Fibroblast of skin of scalp (primary cell): Measurements from ENCODE around the gene CD79A.
A peak's percentile ranks its signal among the peaks of the same experiment; 100 is the strongest.
"Not testable (repeated sequence)": the region's sequence is repeated elsewhere in the genome, so short reads cannot be mapped to it uniquely, and the experiment has no call there.

ENCODE experiments used
- DNase-seq: peaks from one replicate; pipeline ENCODE4 v3.0.0-alpha.2; 2013

The CD79A gene

GRCh38 chr19:41863209-41863931 lies 13.7 kb upstream of the CD79A start:
- DNase-seq = no peak

DNA sequence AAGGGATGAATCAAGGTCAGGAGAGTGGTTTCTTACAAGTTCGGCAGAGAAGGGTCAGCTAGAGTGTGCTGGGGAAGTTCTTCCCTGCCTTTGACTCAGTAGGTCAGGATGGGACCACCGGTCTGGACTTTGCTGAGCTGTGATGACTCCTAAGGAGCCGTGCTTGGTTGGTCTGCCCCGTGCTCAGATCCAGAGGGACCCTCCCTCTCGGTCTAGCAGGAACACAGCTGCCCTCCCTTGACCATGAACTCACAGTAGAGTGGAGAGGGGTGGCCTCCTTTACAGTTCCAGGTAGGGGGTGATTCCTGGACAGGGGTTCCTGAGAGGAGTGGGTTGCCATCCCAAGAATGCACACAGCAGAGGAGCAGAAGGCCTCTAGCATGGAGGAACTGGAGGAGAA lies 12.7 kb upstream of the CD79A start:
- no peak for DNase-seq

GRCh38 chr19:41866284-41866683 lies 10.8 kb upstream of the CD79A start:
- DNase-seq = no peak

DNA sequence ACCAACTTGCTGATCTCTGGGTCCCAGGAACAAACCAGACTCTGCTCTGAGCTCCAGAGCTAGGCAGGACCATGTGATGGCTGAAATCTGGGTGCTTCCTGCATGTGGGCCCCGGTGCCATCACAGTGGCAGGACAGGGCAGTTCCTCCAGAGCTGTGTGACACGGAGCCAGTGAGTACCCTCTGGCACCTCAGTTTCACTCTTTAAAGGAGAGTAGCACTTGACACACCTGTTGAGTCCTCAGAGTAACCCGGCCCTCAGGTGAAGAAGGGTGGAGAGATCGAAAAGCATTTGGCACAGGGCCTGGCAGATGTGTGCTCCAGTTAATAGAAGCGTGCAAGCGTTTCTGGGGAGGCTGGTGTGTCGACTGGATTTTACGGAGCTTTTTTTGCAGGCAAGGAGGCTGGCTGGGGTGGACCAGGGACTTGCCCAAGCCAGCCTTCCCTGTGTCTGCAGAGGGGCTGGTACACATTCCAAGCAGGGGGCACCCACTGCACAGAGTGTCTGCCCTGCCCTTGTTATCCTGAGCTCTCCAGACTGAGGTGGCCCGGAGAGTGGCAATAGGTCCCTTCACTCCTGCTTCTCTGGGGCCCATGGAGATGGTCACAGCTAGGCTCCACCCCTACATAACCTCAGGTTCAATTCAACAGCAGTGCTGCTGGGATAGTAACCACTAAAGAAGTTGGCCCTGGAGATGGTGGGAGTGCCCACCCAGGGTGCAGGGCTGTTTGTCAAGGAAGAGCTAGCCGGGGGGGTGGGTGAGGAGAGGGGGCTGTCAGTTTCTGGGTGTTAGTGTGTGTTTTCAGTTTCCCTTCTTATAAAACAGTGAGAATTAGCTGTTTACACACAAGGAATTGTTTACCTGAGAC lies 8.7 kb upstream of the CD79A start:
- DNase-seq = no peak

- DNase-seq = no peak
Measured at GRCh38 chr19:41868989-41869300, 8.1 kb upstream of the CD79A start.

DNA sequence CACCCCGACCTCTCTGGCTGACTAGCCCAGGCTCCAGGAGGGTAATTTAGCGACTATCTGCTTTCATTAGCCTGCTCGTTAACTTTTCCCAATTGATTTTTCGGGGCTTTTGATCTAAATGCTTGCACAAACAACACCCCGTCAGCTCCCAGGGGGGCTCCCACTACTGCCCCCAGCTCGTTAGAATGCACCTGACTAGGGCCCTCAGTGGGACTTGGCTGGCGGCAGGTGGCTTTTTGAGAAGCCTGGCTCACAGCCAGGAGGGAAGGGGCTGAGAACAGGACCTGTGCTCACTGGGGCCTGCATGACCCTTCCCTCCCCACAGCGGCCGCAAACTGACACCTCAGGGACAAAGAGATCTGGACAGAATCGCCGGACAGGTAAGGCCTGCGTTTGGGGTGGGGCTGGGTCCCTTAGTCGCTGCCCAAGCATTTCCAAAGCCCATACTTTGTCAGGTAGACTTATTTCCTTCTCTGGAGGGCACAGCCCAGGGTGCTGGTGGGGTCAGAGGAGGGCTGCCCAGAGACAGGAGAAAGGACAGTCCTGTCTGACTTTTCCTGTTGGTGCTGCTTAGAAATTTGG lies 7.6 kb upstream of the CD79A start:
- DNase-seq = no peak

DNA sequence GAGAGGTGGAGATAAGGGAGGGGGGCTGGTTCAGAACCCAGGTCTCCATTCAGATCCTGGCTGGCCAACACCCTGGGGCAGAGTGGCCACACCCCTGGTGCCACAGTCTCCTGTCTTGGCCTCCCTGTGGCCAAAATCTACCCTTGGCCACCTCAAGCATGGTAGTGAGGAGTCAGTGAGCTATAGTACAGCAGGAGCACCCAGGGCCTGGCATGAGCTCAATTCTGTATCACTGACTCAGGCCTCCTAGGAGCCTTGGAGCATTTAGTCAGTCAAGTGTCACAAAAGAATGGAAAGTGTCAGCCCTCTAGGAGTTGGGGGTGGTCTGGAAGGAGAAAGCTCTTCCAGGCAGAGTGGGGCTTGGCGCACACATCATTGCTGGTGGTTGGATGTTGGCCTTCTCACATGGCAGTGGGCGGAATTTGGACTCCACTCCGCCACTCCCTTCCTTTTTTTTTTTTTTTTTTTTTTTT lies 6.6 kb upstream of the CD79A start:
- no peak for DNase-seq

DNA sequence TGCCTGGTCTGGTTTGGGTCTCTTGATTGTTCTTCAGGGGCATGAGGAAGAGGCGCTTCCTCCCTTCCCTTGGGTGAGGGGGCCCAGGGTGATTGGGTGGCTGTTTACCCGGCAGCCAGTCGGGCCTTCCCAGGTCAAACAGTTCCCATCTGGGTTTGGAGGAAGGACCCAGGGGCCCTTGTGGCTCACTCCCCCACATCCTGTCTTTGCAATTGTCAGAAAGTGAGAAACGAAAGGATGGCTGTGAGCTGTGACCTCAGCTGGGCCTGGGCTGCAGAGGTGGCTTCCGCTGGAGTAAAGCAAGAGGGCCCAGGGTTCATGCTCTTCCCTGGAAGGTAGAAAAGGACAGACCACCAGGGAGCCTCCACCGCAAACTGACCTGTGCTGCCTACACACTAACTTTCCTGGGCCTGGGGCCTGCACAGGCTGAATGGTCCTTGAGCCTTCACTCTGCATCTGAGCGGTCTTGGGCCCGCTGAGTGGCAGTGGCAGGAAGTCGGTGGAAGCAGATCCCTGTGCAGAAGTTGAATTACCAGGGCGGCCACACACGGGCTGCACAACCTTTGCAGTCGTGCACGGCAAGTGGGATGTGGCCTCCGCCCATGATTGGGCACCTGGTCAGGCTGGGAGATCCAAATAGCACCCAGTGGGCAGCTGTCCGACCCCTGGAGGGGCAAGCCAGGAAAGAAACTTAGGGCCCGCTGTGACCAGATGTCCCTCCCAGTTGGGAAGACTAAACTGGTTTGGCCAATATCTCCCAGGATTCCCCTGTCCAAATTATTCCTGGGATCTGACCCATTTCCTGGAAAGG lies 5.3 kb upstream of the CD79A start:
- no peak for DNase-seq

DNA sequence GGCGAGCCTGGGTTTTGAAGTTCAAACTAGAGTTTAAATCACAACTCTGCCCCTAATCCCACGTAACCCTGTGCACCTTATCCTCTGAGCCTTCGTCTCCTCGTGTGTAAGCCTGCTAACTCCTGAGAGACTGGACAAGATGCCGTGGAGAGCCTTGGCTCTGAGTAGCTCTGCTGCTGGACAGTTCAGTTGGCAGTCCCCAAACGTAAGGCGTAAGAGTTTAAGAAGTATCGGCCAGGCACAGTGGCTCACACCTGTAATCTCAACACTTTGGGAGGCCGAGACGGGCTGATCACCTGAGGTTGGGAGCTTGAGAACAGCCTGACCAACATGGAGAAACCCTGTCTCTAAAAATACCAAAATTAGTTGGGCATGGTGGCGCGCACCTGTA lies 4.7 kb upstream of the CD79A start:
- DNase-seq = no peak

GRCh38 chr19:41872775-41873647 lies 4.1 kb upstream of the CD79A start:
- peak; percentile 59 for DNase-seq

GRCh38 chr19:41875973-41876372 lies 1.1 kb upstream of the CD79A start:
- not testable (repeated sequence) for DNase-seq

DNA sequence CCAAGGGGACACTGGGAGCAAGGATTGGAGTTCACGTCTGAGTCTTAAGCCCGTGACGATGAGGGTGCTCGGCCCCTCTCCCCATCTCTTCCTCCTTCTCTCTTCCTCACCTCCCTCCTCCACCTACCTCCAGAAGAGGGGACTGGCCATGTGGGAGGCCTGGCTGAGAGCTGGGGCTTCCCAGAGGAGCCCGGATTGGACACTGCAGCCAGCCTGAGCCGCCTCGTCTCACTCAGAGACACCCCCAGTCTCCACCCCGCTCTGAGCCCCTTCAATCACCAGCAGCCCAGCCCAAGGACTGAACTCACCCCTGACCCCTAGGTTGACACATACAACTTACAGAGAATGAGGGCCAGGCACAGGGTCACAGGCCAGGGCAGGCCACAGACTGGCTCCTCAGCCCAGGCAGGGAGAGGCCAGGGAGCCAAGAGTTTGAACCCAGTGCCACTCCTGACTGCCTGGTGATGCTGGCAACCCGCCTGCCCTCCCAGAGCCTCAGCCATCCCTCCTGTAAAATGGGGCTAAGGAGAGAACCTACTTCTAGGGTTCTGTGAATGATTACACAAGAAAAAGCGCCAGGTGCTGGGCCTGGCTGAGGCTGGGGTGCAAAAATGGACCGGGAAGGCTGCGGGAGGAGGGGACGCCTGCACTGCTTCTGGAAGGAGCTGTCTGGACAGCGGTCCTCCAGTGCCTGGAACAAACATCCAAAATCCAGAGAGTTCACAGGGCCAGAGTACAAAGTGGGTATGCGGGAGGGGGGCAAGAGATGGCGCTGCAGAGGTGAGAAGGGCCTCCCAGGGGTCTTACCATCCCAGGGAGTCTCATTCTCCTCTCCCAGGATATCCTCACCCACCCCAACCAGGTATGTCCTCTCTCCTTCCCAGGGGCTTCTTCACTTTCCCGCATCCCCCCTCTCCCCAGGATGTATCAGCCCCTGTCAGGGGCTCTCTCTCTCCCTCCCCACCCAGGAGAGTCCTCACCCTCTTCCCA lies 1.1 kb downstream of the CD79A start:
- DNase-seq = no peak

- DNase-seq = no peak
Measured at GRCh38 chr19:41879080-41879479, 2.0 kb downstream of the CD79A start.

DNA sequence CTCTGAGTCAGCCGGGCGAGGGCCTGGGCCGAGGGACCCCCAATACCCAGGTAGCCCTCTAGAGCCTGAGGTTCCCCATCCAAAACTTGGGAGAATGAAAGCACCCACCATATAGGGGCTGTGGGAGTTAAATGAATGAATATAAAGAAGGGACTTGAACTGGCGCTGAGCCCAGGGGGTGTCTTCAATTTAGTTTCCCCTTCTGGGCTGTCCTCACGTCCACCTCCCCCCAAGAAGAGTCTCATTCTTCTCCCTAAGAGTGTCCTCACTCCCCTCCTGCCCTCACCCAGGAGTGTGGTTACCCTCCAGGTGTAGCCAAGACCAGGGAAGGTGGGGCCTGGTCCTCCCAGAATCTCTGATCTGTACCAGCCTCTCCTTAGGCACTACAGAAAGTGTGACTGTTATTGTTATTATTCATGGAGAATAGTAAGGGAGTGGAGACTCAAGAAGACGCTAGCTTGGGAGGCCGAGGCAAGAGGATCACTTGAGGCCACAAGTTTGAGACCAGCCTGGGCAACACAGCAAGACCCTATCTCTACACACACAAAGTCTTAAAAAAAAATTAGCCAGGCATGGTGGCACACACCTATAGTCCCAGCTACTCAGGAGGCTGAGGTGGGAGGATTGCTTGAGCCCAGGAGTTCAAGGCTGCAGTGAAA lies 2.7 kb downstream of the CD79A start:
- no peak for DNase-seq

- no peak for DNase-seq
Measured at GRCh38 chr19:41880329-41880708, 3.2 kb downstream of the CD79A start.

- DNase-seq = peak; percentile 34
Measured at GRCh38 chr19:41882568-41883462, 5.7 kb downstream of the CD79A start, which contains the start of gene ARHGEF1. Gene ARHGEF1 (plus strand): TSS chr19:41883184. CDS start chr19:41888083, 4,899 bp downstream.

- no peak for DNase-seq
Measured at GRCh38 chr19:41883463-41883820, 6.4 kb downstream of the CD79A start.

DNA sequence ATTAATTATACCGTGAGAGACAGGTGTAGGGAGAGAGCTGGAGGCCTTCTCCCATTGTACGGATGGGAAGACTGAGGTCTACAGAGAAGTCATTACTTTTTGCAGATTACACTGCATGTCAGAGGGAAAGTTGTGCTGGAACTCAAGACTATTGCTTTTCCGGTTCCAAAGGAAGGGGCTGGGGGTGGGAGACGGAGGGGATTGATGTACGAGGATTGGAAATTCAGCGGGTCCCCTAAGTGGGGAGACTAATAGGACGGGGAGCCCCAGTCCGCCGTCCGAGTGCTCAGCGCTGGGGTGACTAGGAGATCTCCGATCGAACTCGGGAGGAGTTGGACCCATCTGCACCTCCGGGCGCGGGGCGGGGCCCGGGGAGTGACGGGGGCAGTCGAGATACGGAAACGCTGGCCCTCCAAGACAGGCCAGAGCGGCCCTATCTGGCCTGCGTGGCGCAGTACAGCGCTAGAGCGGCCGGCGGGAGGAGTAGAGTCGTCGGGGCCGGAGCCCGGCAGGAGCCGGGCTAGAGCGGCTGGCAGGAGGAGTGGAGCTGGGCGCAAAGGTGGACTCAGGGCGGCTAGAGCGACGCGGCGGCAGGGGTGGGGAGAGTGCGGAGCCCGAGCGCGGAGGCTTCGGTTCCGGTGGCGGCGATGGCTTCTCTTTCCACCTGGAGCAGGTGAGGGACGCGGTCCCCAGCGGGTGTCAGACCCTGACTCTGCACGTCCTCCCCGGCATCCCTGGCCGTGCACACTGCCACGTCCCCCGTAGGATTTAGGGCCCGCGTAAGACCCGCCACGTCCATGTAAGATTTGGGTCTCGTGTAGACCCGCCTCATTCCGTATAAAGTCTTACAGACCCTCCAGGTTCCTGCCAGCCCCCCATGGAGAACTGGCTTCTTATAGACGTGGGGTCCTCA lies 7.0 kb downstream of the CD79A start:
- peak; percentile 97 for DNase-seq
